ENCODE results near the gene FBXW11. TPM values are rescaled to one million over a fixed set of nuclear protein-coding genes. Genes with fewer than 3 reads are reported as not detected.
A peak's percentile ranks its signal among the peaks of the same experiment; 100 is the strongest.

FBXW11 gene
- total RNA-seq, 4 donors from 2014 or later: 40.7 to 76.7 (median 49.1) TPM

GRCh38 chr5:171913987-171914273 lies 92.5 kb downstream of the FBXW11 start:
- Histone ChIP-seq H3K4me3 (no peak overlapping the region), H3K27me3 (no peaks in the 10 kb centered on the region), H3K4me1 (peaks cover 0 to 12% (median 3%) of the 10 kb centered on the region in 4 donors), H3K27ac (no peak overlapping the region), H3K9me3 (no peaks in the 10 kb centered on the region), H3K36me3 (no peaks in the 10 kb centered on the region)
- TF ChIP-seq CTCF (IDR thresholded peaks at IDR 0.05) (no peak), POLR2A (IDR thresholded peaks at IDR 0.05) (no peak)
- DNase-seq: no peak

DNA sequence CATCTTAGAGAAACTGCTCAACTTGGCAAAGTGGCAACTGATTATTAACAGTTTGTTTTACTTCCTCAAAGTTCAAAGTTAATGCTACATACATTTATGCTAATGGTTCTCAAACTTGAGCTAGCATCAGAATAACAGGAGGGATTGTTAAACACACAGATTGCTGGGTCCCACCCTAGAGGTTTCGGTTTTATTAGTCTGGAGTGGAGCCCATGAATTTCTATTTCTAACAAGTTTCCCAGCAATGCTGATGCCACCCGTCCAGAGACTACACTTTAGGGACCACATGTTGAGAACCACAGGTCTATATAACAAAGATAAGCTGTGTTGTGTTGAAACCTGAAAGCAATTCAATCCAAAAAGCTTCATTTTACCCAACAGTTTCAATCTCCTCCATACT lies 95.3 kb downstream of the FBXW11 start:
- DNase-seq: no peak
- H3K4me1 ChIP-seq: peaks cover 0 to 12% (median 3%) of the 10 kb centered on the region in 4 donors
- no peak for TF ChIP-seq POLR2A (IDR thresholded peaks at IDR 0.05)
- TF ChIP-seq CTCF (IDR thresholded peaks at IDR 0.05): no peak
- no peaks in the 10 kb centered on the region for H3K36me3 ChIP-seq
- no peaks in the 10 kb centered on the region for H3K27me3 ChIP-seq
- H3K4me3 ChIP-seq: no peak overlapping the region
- no peak overlapping the region for H3K27ac ChIP-seq
- H3K9me3 ChIP-seq: no peaks in the 10 kb centered on the region

DNA sequence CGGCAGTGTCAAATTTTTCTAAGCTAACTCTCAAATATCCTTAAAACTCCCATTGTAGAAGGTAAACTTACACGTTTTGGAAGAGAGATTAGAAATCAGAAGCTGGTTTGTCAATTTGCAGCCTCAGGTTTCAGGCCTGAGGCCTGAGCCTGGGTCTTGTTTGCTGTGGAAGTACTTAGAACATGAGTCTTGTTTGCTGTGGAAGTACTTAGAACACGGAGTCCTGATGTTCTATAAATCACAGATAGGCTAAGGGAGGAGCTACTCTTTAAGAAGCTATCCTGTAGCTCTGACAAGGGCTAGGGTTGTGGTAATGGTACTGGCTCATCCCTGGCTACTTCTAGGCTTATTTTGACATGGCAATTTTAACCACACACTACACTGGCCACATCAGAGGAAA lies 97.8 kb downstream of the FBXW11 start:
- no peak for DNase-seq
- Histone ChIP-seq H3K27me3 (no peaks in the 10 kb centered on the region), H3K4me1 (peaks cover 0 to 12% (median 3%) of the 10 kb centered on the region in 4 donors), H3K27ac (no peak overlapping the region), H3K4me3 (no peak overlapping the region), H3K9me3 (no peaks in the 10 kb centered on the region), H3K36me3 (no peaks in the 10 kb centered on the region)
- TF ChIP-seq POLR2A (IDR thresholded peaks at IDR 0.05) (no peak), CTCF (IDR thresholded peaks at IDR 0.05) (no peak)

- H3K27me3 ChIP-seq: no peaks in the 10 kb centered on the region
- H3K27ac ChIP-seq: no peak overlapping the region
- TF ChIP-seq CTCF (IDR thresholded peaks at IDR 0.05): peak; percentile 54 to 80 (median 76)
- TF ChIP-seq POLR2A (IDR thresholded peaks at IDR 0.05): no peak
- no peaks in the 10 kb centered on the region for H3K36me3 ChIP-seq
- peaks cover 0 to 5% (median 0%) of the 10 kb centered on the region in 4 donors for H3K4me1 ChIP-seq
- peak in 1 of 3 donors; percentile 69 for DNase-seq
- H3K4me3 ChIP-seq: no peak overlapping the region
- no peaks in the 10 kb centered on the region for H3K9me3 ChIP-seq
Measured at GRCh38 chr5:171907725-171908343, 98.6 kb downstream of the FBXW11 start.

- DNase-seq: no peak
- Histone ChIP-seq H3K27me3 (no peaks in the 10 kb centered on the region), H3K36me3 (no peaks in the 10 kb centered on the region), H3K4me1 (no peaks in the 10 kb centered on the region), H3K9me3 (no peaks in the 10 kb centered on the region), H3K4me3 (no peak overlapping the region), H3K27ac (no peak overlapping the region)
- no peak for TF ChIP-seq POLR2A (IDR thresholded peaks at IDR 0.05)
- TF ChIP-seq CTCF (IDR thresholded peaks at IDR 0.05): no peak
Measured at GRCh38 chr5:171906703-171907590, 99.5 kb downstream of the FBXW11 start.
